ENCODE results near the gene SLC2A9.

SLC2A9 gene

DNA sequence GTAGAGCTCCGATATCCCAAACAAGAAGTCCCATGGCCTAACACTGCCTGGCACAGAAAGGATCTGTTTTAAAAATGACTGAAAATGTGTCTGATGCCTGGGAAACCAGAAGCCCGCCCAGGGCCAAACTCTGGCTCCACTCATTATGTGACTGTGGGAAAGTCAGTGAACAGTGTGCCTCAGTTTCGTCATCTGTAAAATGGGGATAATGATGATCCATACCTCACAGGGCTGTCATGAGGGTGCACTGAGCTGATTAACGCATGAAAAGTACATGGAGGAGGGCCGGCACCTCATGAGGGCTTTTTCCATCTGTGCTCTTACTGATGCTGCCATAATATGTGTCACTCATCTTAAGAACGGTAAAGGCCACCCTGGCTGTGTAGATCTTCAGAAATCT is 5.1 kb downstream of the SLC2A9 start:
- TF ChIP-seq, protein P1, sequence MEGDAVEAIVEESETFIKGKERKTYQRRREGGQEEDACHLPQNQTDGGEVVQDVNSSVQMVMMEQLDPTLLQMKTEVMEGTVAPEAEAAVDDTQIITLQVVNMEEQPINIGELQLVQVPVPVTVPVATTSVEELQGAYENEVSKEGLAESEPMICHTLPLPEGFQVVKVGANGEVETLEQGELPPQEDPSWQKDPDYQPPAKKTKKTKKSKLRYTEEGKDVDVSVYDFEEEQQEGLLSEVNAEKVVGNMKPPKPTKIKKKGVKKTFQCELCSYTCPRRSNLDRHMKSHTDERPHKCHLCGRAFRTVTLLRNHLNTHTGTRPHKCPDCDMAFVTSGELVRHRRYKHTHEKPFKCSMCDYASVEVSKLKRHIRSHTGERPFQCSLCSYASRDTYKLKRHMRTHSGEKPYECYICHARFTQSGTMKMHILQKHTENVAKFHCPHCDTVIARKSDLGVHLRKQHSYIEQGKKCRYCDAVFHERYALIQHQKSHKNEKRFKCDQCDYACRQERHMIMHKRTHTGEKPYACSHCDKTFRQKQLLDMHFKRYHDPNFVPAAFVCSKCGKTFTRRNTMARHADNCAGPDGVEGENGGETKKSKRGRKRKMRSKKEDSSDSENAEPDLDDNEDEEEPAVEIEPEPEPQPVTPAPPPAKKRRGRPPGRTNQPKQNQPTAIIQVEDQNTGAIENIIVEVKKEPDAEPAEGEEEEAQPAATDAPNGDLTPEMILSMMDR (IDR thresholded peaks at IDR 0.05; ENCODE audit: control insufficient read depth, extremely low read depth, insufficient read depth), result no peak

DNA sequence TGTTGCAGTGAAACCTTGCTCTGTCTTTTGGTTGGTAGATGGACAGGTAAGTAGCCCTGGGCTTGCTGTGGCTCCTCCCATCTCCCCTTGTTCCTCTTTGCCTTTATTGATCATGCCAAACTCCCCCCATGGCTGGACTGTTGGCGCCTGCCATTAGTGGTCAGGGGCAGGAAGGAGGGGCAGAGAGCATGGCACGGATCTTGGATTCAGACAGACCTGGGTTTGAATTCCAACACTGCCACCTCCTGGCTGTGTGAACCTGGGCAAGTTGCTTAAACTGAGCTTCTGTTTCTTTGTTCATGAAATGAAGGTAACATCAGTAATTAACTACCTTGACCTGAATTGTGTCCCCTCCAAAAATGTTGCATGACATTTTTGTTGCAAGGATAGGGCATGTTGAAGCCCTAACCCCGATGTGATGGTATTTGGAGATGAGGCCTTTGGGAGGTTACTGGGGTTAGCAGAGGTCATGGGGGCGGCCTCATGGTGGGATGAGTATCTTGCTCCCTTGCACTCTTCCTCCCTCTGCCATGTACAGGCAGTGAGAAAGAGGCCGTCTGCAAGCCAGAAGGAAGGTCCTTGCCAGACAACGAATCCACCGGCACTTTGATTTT is 6.0 kb downstream of the SLC2A9 start:
- peak; percentile 35 for DNase-seq (ENCODE audit: low read depth)
- H3K4me3 ChIP-seq (ENCODE audit: low read depth, low read length), result no peak overlapping the region
- TF ChIP-seq, protein P1 (IDR thresholded peaks at IDR 0.05; ENCODE audit: control insufficient read depth, extremely low read depth, insufficient read depth), result peak; percentile 86

More for the DNA sequence above, 5.1 kb downstream of the SLC2A9 start:
- no peak overlapping the region for H3K4me3 ChIP-seq (ENCODE audit: low read depth, low read length)
- no peak for DNase-seq (ENCODE audit: low read depth)

DNA sequence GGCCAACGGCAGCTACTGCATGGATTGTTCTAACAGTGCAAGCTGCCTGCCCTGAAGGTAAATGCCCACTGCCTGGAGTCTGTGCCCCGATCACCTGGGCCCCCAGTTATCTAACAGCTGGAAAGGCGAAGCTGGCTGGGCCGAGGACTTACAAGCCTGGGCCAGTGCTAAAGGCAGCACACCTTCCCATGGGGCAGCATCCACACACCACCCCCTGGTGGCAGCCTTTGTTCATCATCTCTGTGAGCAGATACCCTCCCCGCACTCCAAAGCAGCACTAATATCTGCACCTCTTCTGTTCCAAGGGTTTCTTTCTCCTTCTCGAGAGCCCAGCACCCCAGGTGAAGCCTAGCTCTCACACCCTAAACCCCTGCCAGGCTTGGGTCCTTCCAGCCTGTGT is 7.6 kb downstream of the SLC2A9 start:
- DNase-seq (ENCODE audit: low read depth), result peak; percentile 23
- TF ChIP-seq, protein P1 (IDR thresholded peaks at IDR 0.05; ENCODE audit: control insufficient read depth, extremely low read depth, insufficient read depth), result peak; percentile 71

DNA sequence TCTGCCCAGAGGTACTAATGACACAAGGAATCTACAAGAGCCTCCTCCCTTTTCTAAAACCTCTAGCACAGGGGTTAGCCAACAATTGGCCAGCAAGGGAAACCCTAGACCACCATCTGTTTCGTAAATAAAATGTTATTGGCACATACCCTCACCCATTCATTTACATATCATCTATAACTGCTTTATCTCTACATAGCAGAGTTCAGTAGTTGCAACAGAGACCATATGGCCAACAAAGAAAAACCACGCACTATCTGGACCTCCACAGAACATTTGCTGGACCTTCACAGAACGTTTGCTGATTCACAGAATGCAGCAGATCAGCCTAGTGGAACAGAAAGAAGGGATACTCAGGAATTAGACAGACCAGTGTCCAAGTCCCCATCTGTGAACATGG is 9.4 kb downstream of the SLC2A9 start:
- no peak overlapping the region for H3K4me3 ChIP-seq (ENCODE audit: low read depth, low read length)
- TF ChIP-seq, protein P1 (IDR thresholded peaks at IDR 0.05; ENCODE audit: control insufficient read depth, extremely low read depth, insufficient read depth), result no peak
- no peak for DNase-seq (ENCODE audit: low read depth)

More for the DNA sequence above, 7.6 kb downstream of the SLC2A9 start:
- no peak overlapping the region for H3K4me3 ChIP-seq (ENCODE audit: low read depth, low read length)

DNA sequence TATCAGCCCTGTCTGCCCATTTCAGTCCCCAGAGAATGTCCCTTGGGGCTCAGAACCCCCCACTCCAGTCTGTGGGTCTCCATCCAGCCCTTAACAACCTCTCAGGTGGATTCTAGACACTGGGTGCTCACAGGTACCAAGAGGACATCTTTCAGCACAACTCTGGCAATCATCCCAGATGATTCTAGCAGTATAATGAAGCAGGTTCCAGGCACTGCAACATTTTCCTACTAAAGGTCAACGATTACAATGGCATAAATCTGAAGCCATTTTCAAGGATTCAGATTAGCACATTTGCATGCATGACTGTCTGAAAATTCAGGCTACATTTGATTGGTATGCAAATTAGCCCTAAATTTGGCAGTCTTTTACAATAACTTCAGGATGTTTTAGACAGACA is 10.0 kb downstream of the SLC2A9 start:
- DNase-seq (ENCODE audit: low read depth), result no peak

DNA sequence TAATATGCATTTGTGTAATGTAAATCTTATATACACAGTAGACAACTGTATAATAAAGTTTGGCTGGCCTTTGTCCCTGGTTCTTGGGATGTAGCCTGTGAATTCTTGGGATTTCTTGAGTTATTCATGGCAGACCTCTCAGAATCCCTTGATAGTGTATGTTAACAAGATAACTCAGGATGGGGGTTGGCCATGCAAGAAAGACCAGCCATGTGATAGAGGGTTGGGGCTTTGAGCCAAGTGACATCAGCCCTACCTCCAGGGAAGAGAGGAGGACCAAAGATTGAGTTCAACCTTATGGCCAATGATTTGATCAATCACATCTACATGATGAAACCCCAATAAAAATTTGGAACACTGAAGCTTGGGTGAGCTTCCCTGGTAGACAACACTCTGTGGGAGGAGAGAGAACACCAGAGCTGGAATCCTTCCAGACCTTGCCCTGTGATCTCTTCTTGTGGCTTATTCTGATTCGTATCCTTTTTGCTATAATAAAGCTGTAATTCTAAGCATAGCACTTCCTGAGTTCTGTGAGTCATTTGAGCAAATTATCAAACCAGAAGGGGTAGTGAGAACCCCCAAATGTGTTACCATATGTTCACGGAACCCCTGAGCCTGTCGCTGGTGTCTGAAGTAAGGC is 11.3 kb downstream of the SLC2A9 start:
- TF ChIP-seq, protein P1 (IDR thresholded peaks at IDR 0.05; ENCODE audit: control insufficient read depth, extremely low read depth, insufficient read depth), result no peak
- DNase-seq (ENCODE audit: low read depth), result no peak
- no peak overlapping the region for H3K4me3 ChIP-seq (ENCODE audit: low read depth, low read length)

More for the DNA sequence above, 10.0 kb downstream of the SLC2A9 start:
- TF ChIP-seq, protein P1 (IDR thresholded peaks at IDR 0.05; ENCODE audit: control insufficient read depth, extremely low read depth, insufficient read depth), result no peak
- H3K4me3 ChIP-seq (ENCODE audit: low read depth, low read length), result no peak overlapping the region

All from LNCaP clone FGC (cell line).